ENCODE data around the gene ADNP.
"Not testable (repeated sequence)": the region's sequence is repeated elsewhere in the genome, so short reads cannot be mapped to it uniquely, and the experiment has no call there.

ADNP gene

GRCh38 chr20:50903353-50904051, 27.7 kb downstream of the ADNP start:
- no peak for DNase-seq (ENCODE audit: low read depth in 2 of 2)

GRCh38 chr20:50901301-50901700, 29.9 kb downstream of the ADNP start:
- DNase-seq (ENCODE audit: low read depth in 2 of 2): no peak

- DNase-seq (ENCODE audit: low read depth in 2 of 2): no peak
Measured at GRCh38 chr20:50900261-50900660, 31.0 kb downstream of the ADNP start.

GRCh38 chr20:50898475-50898874, 32.8 kb downstream of the ADNP start:
- DNase-seq (ENCODE audit: low read depth in 2 of 2): no peak

GRCh38 chr20:50895111-50895830, 36.0 kb downstream of the ADNP start:
- no peak for DNase-seq (ENCODE audit: low read depth in 2 of 2)

GRCh38 chr20:50893620-50894019, 37.6 kb downstream of the ADNP start:
- DNase-seq (ENCODE audit: low read depth in 2 of 2): no peak

GRCh38 chr20:50892394-50892793, 38.8 kb downstream of the ADNP start:
- no peak for DNase-seq (ENCODE audit: low read depth in 2 of 2)

- no peak for DNase-seq (ENCODE audit: low read depth in 2 of 2)
Measured at GRCh38 chr20:50891138-50891537, 40.1 kb downstream of the ADNP start.

- no peak for DNase-seq (ENCODE audit: low read depth in 2 of 2)
Measured at GRCh38 chr20:50887576-50887975, 43.7 kb downstream of the ADNP start.

GRCh38 chr20:50886184-50886790, 45.0 kb downstream of the ADNP start:
- DNase-seq (ENCODE audit: low read depth in 2 of 2): no peak

GRCh38 chr20:50885781-50886180, 45.5 kb downstream of the ADNP start:
- DNase-seq (ENCODE audit: low read depth in 2 of 2): no peak

GRCh38 chr20:50885068-50885467, 46.2 kb downstream of the ADNP start:
- no peak for DNase-seq (ENCODE audit: low read depth in 2 of 2)

GRCh38 chr20:50883856-50884255, 47.4 kb downstream of the ADNP start:
- DNase-seq (ENCODE audit: low read depth in 2 of 2): no peak

GRCh38 chr20:50881759-50882424, 49.3 kb downstream of the ADNP start:
- DNase-seq (ENCODE audit: low read depth in 2 of 2): not testable (repeated sequence)

- no peak for DNase-seq (ENCODE audit: low read depth in 2 of 2)
Measured at GRCh38 chr20:50879649-50880550, 51.3 kb downstream of the ADNP start.

- no peak for DNase-seq (ENCODE audit: low read depth in 2 of 2)
Measured at GRCh38 chr20:50877232-50877743, 53.9 kb downstream of the ADNP start.

GRCh38 chr20:50876816-50877215, 54.4 kb downstream of the ADNP start:
- no peak for DNase-seq (ENCODE audit: low read depth in 2 of 2)

- no peak for DNase-seq (ENCODE audit: low read depth in 2 of 2)
Measured at GRCh38 chr20:50876063-50876685, 55.1 kb downstream of the ADNP start.

- no peak for DNase-seq (ENCODE audit: low read depth in 2 of 2)
Measured at GRCh38 chr20:50874758-50875665, 56.2 kb downstream of the ADNP start.
